NCI-H2107 treated with DMSO at 0.1 percent for 48 hours (cell line): ENCODE measurements around the gene GNA12.
"Not testable (repeated sequence)": the region's sequence is repeated elsewhere in the genome, so short reads cannot be mapped to it uniquely, and the experiment has no call there.

Experiments
- DNase-seq: peaks from one replicate; lab custom pipeline; 2025; ENCODE audit not compliant: unreplicated experiment; lab: John Stamatoyannopoulos, UW

GNA12 gene

GRCh38 chr7:2757904-2758672 is 86.0 kb downstream of the GNA12 start:
- no peak for DNase-seq

- DNase-seq: no peak
These were observed 86.7 kb downstream of the GNA12 start for GRCh38 chr7:2757361-2757903.

DNA sequence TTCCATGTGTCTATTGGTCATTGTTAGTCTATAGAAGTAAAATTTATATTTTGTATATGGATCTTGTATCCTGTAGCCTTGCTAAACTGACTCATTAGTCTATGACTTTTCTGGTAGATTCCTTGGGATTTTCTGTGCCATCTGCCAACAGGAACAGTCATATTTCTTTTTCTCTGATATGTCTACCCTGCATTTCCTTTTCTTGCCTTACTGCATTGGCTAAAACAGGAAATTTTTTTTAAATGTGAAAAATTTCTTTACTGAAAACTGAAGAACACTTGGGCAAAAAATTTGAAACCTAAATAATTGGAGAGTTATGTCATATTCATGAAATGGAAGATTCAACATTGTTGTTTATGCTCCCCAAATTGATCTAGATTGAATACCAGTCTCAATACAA is 88.6 kb downstream of the GNA12 start:
- DNase-seq: no peak

GRCh38 chr7:2754912-2755311 is 89.2 kb downstream of the GNA12 start:
- no peak for DNase-seq

- no peak for DNase-seq
These were observed 90.0 kb downstream of the GNA12 start for GRCh38 chr7:2754086-2754485.

- no peak for DNase-seq
These were observed 91.0 kb downstream of the GNA12 start for GRCh38 chr7:2753148-2753547.

DNA sequence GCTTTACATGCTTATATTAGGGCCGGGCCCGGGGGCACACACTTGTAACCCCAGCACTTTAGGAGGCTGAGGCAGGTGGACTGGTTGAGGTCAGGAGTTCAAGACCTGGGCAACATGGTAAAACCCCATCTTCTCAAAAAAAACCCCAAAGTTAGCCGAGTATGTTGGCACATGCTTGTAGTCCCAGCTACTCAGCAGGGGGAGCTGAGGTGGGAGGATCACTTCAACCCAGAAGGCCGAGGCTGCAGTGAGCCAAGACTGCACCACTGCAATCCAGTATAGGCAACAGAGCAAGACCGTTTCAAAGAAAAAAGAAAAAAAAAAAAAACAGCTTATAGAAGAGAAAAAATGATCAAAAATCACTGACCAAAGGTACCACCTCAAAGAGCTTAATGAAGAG is 93.0 kb downstream of the GNA12 start:
- DNase-seq: no peak

DNA sequence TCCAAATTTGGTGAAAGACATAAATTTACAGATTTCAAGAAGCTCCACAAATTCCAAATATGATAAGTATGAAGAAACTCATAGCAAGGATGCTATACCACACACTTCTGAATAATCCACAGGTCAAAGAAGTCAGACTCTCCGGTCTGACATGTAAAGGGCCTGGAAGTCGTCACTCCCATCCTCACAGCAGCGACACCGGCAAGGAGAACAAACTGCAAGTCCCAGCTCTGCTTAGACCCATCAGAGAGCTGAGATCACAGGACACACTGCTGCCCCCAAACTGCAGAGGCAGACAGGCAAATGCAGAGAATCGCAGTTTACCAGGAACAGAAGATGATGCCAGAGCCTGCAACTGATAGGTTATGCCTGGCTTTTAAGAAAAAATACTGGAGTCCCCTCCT is 94.1 kb downstream of the GNA12 start:
- no peak for DNase-seq

DNA sequence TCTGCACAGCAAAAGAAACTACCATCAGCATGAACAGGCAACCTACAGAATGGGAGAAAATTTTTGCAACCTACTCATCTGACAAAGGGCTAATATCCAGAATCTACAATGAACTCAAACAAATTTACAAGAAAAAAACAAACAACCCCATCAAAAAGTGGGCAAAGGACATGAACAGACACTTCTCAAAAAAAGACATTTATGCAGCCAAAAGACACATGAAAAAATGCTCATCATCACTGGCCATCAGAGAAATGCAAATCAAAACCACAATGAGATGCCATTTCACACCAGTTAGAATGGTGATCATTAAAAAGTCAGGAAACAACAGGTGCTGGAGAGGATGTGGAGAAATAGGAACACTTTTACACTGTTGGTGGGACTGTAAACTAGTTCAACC is 95.4 kb downstream of the GNA12 start:
- not testable (repeated sequence) for DNase-seq

DNA sequence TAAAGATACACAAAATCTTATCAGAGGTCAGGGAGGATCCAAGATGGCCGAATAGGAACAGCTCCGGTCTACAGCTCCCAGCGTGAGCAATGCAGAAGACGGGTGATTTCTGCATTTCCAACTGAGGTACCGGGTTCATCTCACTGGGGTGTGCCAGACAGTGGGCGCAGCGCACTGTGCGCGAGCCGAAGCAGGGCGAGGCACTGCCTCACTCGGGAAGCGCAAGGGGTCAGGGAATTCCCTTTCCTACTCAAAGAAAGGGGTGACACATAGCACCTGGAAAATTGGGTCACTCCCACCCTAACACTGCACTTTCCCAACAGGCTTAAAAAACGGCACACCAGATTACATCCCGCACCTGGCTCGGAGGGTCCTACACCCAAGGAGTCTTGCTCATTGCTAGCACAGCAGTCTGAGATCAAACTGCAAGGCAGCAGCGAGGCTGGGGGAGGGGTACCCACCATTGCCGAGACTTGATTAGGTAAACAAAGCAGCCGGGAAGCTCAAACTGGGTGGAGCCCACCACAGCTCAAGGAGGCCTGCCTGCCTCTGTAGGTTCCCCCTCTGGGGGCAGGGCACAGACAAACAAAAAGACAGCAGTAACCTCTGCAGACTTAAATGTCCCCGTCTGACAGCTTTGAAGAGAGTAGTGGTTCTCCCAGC is 100.5 kb downstream of the GNA12 start:
- not testable (repeated sequence) for DNase-seq

- no peak for DNase-seq
These were observed 105.2 kb downstream of the GNA12 start for GRCh38 chr7:2738766-2739549.

- DNase-seq: no peak
These were observed 106.2 kb downstream of the GNA12 start for GRCh38 chr7:2737771-2738540.

DNA sequence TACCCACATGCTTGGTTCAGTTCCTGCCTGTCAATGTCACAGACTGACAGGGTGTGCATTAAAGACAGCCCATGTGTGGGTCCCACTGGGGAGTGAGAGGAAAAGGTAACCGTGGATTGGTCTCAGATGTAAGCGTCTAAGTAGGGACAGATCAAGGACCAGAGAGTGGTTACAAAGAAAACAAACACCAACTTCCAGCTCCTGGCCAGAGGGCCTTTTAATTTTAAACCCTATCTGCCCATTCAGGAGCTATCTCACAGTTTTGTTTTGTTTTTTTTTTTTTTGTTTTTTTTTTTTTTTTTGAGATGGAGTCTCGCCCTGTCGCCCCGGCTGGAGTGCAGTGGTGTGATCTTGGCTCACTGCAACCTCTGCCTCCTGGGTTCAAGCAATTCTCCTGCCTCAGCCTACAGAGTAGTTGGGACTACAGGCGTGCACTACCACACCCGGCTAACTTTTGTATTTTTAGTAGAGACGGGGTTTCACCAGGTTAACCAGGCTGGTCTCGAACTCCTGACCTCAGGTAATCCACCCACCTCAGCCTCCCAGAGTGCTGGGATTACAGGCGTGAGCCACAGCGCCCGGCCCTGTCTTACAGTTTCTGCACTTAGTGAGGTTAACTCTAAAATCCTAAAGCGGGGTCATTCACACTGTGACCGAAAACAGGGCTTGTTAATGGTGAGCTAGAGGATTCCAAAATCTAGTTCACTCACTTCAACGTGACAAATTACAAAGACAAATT is 106.9 kb downstream of the GNA12 start:
- DNase-seq: not testable (repeated sequence)

- no peak for DNase-seq
These were observed 107.6 kb downstream of the GNA12 start for GRCh38 chr7:2736411-2736914.

DNA sequence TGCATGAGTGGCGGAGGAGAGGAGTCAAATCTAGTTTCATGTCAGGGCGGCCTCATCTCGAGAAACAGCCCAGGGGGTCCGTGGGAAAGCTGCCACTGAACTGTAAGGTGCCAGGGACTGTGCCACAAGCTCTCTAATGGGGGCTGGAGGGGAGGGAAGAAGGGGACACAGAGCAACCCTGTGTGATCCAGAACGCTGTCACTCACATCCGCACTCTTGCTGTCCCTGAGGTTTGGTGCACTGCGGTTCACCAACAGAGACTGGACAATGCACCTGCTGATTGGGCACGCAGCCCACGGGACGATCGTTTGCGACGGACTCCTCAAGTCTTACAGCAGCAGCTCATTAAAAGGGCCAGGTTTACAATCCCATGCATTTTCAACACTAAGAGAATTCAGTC is 108.4 kb downstream of the GNA12 start:
- no peak for DNase-seq

GRCh38 chr7:2734751-2735571 is 109.1 kb downstream of the GNA12 start:
- DNase-seq: no peak

- DNase-seq: no peak
These were observed 109.9 kb downstream of the GNA12 start for GRCh38 chr7:2734084-2734686.

DNA sequence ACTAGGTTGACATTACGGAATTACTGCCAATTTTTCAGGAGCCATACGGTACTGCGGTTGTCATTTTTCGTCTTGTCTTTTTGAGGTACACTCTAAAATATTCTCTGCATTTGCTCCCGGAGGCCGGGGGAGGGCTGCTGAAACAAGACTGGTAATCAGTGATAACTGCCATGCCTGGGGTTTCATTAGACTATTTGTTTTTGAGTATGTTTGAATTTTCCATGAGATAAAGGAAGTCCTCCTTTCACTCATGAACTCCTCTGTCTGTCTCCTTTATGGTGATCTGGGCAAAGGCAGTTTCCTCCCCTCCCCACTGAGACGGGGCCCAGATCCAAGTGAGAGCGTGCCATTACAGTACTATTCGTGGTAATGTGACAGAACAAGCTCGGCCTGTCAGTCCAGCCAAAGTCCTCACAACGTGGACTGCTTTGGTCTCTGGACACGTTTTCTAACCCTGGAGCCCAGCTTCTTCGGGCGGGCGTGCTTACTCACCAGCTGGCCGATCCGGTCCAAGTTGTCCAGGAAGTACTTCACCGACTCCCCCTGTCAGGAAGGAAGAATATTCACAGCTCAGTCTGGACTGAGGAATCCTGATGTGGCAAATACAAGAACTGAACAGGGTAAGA is 111.0 kb downstream of the GNA12 start:
- DNase-seq: no peak
